WI38 (cell line): ENCODE measurements around the gene PITX2.

Experiments used
- H3K4me3 ChIP-seq: 2 replicates; pipeline ENCODE4 v1.5.1; 2011; ENCODE audit warnings: low read depth, mild to moderate bottlenecking, control low read depth, low read length
- CTCF ChIP-seq: IDR thresholded peaks from 2 replicates; pipeline ENCODE4 v1.5.1; 2012; ENCODE audit warnings: low read depth, mild to moderate bottlenecking, control low read depth, low read length

PITX2 gene

GRCh38 chr4:110641218-110641617 lies 18.3 kb upstream of the PITX2 start:
- TF ChIP-seq CTCF: no peak
- no peak overlapping the region for H3K4me3 ChIP-seq

DNA sequence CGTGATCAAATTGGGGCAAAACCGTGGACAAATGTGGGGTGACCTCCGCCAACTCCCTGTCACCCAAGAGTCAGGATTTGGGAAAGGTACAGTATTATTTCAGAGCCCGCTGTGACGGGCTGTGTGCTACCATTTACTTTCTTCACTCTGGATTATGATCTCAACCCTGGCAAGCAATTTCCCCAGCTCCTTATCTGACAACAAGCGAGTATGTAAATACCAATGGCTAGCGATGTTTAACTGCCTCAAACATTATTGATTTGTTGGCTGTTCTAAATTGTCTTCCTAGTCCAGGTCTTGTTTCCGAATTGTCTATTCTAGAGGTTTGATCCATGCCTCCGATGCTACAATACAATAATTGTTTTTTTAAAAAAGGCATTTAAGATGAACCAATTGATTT lies 17.7 kb upstream of the PITX2 start:
- TF ChIP-seq CTCF: no peak
- H3K4me3 ChIP-seq: no peak overlapping the region

DNA sequence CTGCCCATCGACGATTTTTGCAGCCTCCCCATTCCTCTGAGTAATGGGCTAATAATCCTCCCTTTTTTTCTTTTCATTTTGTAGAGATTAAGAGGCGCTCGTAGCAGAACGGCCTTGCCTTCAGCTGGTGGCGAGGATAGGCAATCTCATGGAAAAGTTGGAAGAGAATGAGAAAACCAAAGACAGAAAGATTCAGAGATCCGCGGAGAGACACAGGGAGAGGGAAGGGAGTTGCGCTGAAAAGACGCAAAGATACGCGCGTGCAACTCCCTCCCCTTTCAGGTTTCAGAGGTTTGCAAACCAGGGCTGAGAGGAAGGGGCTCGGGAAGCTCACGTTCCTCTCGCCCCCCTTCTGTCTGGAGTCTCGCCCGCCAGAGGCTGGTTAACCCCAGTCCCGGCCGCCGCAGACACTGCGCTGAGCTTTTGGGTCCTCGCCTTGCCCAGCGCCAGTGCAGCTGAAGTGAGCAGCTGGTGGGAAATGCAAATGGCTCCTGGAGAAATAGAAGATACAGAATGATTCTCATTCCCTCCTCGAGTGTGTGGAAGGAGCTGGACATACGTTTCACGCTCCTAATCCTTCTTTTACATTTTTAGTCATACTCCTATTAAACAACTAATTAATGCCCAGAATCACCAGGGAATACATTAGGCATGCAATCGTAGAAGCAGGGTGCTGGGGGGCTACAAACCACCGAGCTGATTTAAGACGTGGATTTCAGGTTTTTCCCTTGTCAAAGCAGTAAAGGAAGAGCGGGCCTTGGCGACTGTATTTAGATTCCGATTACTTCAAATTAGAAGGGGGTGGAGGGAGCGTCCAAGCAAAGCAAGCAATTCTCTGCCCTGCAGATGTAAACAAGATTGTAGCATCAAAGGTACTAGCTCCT lies 16.6 kb upstream of the PITX2 start:
- no peak for TF ChIP-seq CTCF
- no peak overlapping the region for H3K4me3 ChIP-seq

DNA sequence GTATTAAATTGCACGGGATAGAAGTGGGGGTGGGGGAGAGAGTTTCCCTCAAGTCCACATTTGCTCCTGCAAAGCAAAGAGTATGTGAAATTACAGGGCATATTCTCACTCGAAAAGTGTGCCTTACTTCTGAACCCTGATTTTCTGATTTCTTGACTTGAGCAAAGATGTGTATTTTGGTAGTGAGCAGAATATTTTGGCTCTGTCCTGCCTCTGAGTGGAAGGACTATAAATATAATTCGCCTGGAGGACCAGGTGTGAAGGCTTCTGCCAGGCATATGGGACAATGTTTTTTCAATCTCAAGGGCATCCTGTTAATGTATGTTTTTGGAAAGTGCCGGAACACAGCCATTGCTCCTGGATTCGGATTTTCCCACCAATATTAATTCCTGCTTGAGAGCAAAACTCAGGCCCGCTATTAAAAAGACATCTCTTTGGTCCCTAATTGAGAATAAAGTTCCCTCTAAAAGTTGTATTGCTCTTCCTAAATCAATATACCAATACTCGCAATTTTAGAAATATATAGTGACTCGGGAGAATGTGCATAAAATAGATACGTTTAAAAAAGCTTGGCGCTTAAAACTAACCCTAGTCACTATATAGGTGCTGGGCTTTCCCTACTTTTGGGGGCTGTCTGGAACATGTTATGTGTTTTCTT lies 15.3 kb upstream of the PITX2 start:
- no peak for TF ChIP-seq CTCF
- no peak overlapping the region for H3K4me3 ChIP-seq

DNA sequence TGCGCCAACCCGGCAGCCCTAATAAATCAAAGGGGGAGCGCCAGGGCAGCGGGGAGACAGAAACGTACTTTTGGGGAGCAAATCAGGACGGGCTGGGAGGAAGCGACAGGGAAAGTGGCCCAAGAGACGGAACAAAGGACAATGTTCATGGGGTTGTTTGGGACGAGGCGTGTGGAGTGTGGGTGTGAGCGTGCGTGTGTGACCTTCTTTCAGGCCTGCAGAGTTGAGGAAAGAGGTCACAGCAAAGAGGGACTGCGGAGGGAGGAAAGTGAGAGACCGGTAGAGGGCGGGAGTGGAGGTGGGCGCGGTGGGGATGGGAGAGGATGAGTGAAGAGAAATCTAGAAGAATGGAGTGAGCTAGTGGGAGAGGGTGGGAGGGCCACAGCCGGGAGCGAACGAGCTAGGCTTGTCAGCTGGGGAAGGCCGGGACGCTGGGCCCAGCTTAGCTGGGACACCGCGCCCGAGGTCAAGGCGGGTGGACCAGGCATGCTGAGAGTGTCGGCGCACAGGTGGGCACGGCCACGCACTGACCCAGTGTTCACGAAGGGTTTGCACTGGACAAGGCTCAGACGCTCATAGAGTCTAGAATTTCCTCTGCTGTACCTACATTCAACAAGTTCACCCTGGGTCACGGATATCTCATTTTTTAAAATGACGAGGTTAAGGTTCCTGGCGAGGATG lies 14.7 kb upstream of the PITX2 start:
- peak overlapping the region; percentile 44; the same call in 1 of the 2 replicates for H3K4me3 ChIP-seq
- no peak for TF ChIP-seq CTCF

GRCh38 chr4:110636680-110637407 lies 14.0 kb upstream of the PITX2 start:
- no peak for TF ChIP-seq CTCF
- H3K4me3 ChIP-seq: peak overlapping the region; percentile 44
